HEK293 (cell line): ENCODE results near the gene CLDN18.

Source experiments
- CTCF ChIA-PET: fragments of 350-600 bp; formaldehyde crosslinking; extraction: SDS; loops from one replicate; lab custom pipeline; 2021; ENCODE audit warnings: antibody characterized with exemption; lab: Yijun Ruan, JAX
- POLR2A ChIA-PET: fragments of 300-600 bp; formaldehyde crosslinking; extraction: SDS; loops from one replicate; lab custom pipeline; 2020; ENCODE audit warnings: antibody characterized with exemption, inconsistent platforms; lab: Yijun Ruan, JAX
- H3K27ac ChIP-seq: fragments of 200-500 bp; sonication (Bioruptor generic); 2 replicates; pipeline ENCODE4 v1.5.1; 2014; ENCODE audit warnings: low read depth, low read length, control low read depth, inconsistent platforms; ENCODE audit errors: extremely low read depth
- H3K36me3 ChIP-seq, 2 experiments: fragments of 200-500 bp in 1 of 2; sonication (Bioruptor generic) in 1 of 2; 1 replicate in 1 of 2; 2 replicates in 1 of 2; pipeline ENCODE4 v1.5.1; 2014 to 2017; ENCODE audit warnings: inconsistent platforms in 2 of 2, low read length in 2 of 2; ENCODE audit not compliant: control insufficient read depth in 2 of 2, insufficient read depth in 1 of 2
- H3K4me1 ChIP-seq: fragments of 200-500 bp; sonication (Bioruptor generic); 2 replicates; pipeline ENCODE4 v1.5.1; 2014; ENCODE audit warnings: mild to moderate bottlenecking, low read length, inconsistent platforms; ENCODE audit not compliant: control insufficient read depth, insufficient read depth
- H3K4me3 ChIP-seq: 2 replicates; pipeline ENCODE4 v1.5.1; 2011; ENCODE audit warnings: low read depth, mild to moderate bottlenecking, control low read depth, low read length, moderate library complexity
- H3K9me3 ChIP-seq: fragments of 200-500 bp; sonication (Bioruptor generic); 2 replicates; pipeline ENCODE4 v1.5.1; 2014; ENCODE audit warnings: low read depth, low read length, inconsistent platforms; ENCODE audit not compliant: control insufficient read depth, insufficient read depth
- CTCF ChIP-seq: fragments of 450-650 bp; formaldehyde crosslinking; IDR thresholded peaks from 2 replicates; pipeline ENCODE4 v1.5.1; 2016; ENCODE audit warnings: missing biosample characterization, missing genetic modification characterization
- MZF1 ChIP-seq: fragments of 450-650 bp; formaldehyde crosslinking; IDR thresholded peaks from 2 replicates; pipeline ENCODE4 v1.5.1; 2017; ENCODE audit warnings: missing biosample characterization, missing genetic modification characterization, borderline replicate concordance
- RBAK ChIP-seq: fragments of 450-650 bp; formaldehyde crosslinking; IDR thresholded peaks from 2 replicates; pipeline ENCODE4 v1.5.1; 2016; ENCODE audit warnings: missing biosample characterization, missing genetic modification characterization
- SCRT1 ChIP-seq: fragments of 450-650 bp; formaldehyde crosslinking; IDR thresholded peaks from 2 replicates; pipeline ENCODE4 v1.5.1; 2016; ENCODE audit warnings: missing biosample characterization, missing genetic modification characterization, borderline replicate concordance
- SCRT2 ChIP-seq: fragments of 450-650 bp; formaldehyde crosslinking; IDR thresholded peaks from 2 replicates; pipeline ENCODE4 v1.5.1; 2016; ENCODE audit warnings: missing biosample characterization, missing genetic modification characterization
- WT1 ChIP-seq: fragments of 450-650 bp; formaldehyde crosslinking; IDR thresholded peaks from 2 replicates; pipeline ENCODE4 v1.5.1; 2016; ENCODE audit warnings: missing biosample characterization, missing genetic modification characterization
- ZBTB11 ChIP-seq: fragments of 450-650 bp; formaldehyde crosslinking; conservative IDR thresholded peaks from 2 replicates; pipeline ENCODE4 v1.5.1; 2016; ENCODE audit warnings: low read depth, missing biosample characterization, missing genetic modification characterization
- ZBTB17 ChIP-seq: fragments of 450-650 bp; formaldehyde crosslinking; IDR thresholded peaks from 2 replicates; pipeline ENCODE4 v1.5.1; 2016; ENCODE audit warnings: missing biosample characterization, missing genetic modification characterization
- ZFP3 ChIP-seq: fragments of 450-650 bp; formaldehyde crosslinking; IDR thresholded peaks from 2 replicates; pipeline ENCODE4 v1.5.1; 2016; ENCODE audit warnings: low read depth, missing biosample characterization, missing genetic modification characterization
- ZNF157 ChIP-seq: fragments of 450-650 bp; formaldehyde crosslinking; IDR thresholded peaks from 2 replicates; pipeline ENCODE4 v1.5.1; 2016; ENCODE audit warnings: missing biosample characterization, missing genetic modification characterization
- ZNF174 ChIP-seq: fragments of 450-650 bp; formaldehyde crosslinking; IDR thresholded peaks from 2 replicates; pipeline ENCODE4 v1.5.0; 2017; ENCODE audit warnings: missing biosample characterization, mild to moderate bottlenecking, missing genetic modification characterization
- ZNF292 ChIP-seq: fragments of 450-650 bp; formaldehyde crosslinking; IDR thresholded peaks from 2 replicates; pipeline ENCODE4 v1.5.1; 2016; ENCODE audit warnings: low read depth, missing biosample characterization, missing genetic modification characterization, borderline replicate concordance
- ZNF302 ChIP-seq: fragments of 450-650 bp; formaldehyde crosslinking; IDR thresholded peaks from 2 replicates; pipeline ENCODE4 v1.5.1; 2016; ENCODE audit warnings: missing biosample characterization, missing genetic modification characterization, low read depth
- ZNF398 ChIP-seq: fragments of 450-650 bp; formaldehyde crosslinking; IDR thresholded peaks from 2 replicates; pipeline ENCODE4 v1.5.1; 2017; ENCODE audit warnings: missing biosample characterization, missing genetic modification characterization
- ZNF423 ChIP-seq: fragments of 450-650 bp; formaldehyde crosslinking; IDR thresholded peaks from 2 replicates; pipeline ENCODE4 v1.5.1; 2016; ENCODE audit warnings: missing biosample characterization, missing genetic modification characterization
- ZNF473 ChIP-seq: fragments of 450-650 bp; formaldehyde crosslinking; IDR thresholded peaks from 2 replicates; pipeline ENCODE4 v1.5.1; 2017; ENCODE audit warnings: missing biosample characterization, missing genetic modification characterization
- ZNF514 ChIP-seq: fragments of 450-650 bp; formaldehyde crosslinking; IDR thresholded peaks from 2 replicates; pipeline ENCODE4 v1.5.1; 2016; ENCODE audit warnings: missing biosample characterization, missing genetic modification characterization
- ZNF555 ChIP-seq: fragments of 450-650 bp; formaldehyde crosslinking; conservative IDR thresholded peaks from 2 replicates; pipeline ENCODE4 v1.5.1; 2017; ENCODE audit warnings: missing biosample characterization, mild to moderate bottlenecking, missing genetic modification characterization, inconsistent platforms
- ZNF558 ChIP-seq: fragments of 450-650 bp; formaldehyde crosslinking; IDR thresholded peaks from 2 replicates; pipeline ENCODE4 v1.5.1; 2016; ENCODE audit warnings: missing biosample characterization, missing genetic modification characterization
- ZNF610 ChIP-seq: fragments of 450-650 bp; formaldehyde crosslinking; IDR thresholded peaks from 2 replicates; pipeline ENCODE4 v1.5.1; 2016; ENCODE audit warnings: missing biosample characterization, missing genetic modification characterization, borderline replicate concordance
- ZNF654 ChIP-seq: fragments of 450-650 bp; formaldehyde crosslinking; IDR thresholded peaks from 2 replicates; pipeline ENCODE4 v1.5.1; 2016; ENCODE audit warnings: low read depth, missing biosample characterization, missing genetic modification characterization
- ZNF707 ChIP-seq: fragments of 450-650 bp; formaldehyde crosslinking; IDR thresholded peaks from 2 replicates; pipeline ENCODE4 v1.5.1; 2016; ENCODE audit warnings: missing biosample characterization, missing genetic modification characterization
- ZXDB ChIP-seq: fragments of 450-650 bp; formaldehyde crosslinking; IDR thresholded peaks from 2 replicates; pipeline ENCODE4 v1.5.1; 2016; ENCODE audit warnings: missing biosample characterization, missing genetic modification characterization
- TF ChIP-seq, protein P1 (sequence below): fragments of 450-650 bp; formaldehyde crosslinking; IDR thresholded peaks from 2 replicates; pipeline ENCODE4 v1.5.1; 2017; ENCODE audit warnings: missing biosample characterization, missing genetic modification characterization

CLDN18 gene

DNA sequence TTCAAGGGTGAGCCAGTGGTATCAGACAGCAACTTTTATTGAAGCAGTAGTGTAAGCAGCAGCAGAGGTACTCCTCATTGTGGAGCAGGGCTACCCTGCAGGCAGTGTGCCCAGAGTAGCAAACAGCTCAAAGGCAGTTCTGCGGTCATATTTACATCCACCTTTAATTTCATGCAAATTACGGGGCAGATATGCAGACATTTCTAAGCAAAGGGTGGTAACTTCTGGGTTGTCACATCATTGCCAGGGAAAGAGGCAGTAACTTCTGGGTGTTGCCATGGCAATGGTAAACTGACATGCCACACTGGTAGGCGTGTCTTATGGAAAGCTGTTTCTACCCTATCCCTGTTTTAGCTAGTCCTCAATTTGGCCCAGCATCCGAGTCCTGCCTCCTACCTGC, 46.5 kb upstream of the CLDN18 start:
- TF ChIP-seq WT1 (tag by site-specific recombination) (no peak), ZNF558 (tag by site-specific recombination) (no peak), ZNF514 (no peak), ZNF473 (tag by site-specific recombination) (no peak), ZNF292 (tag by site-specific recombination) (no peak), ZNF302 (tag by site-specific recombination) (no peak), ZXDB (tag by site-specific recombination) (no peak), ZNF423 (no peak)
- TF ChIP-seq, protein P1, sequence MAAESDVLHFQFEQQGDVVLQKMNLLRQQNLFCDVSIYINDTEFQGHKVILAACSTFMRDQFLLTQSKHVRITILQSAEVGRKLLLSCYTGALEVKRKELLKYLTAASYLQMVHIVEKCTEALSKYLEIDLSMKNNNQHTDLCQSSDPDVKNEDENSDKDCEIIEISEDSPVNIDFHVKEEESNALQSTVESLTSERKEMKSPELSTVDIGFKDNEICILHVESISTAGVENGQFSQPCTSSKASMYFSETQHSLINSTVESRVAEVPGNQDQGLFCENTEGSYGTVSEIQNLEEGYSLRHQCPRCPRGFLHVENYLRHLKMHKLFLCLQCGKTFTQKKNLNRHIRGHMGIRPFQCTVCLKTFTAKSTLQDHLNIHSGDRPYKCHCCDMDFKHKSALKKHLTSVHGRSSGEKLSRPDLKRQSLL (tag by site-specific recombination) = no peak
- POLR2A ChIA-PET = no interaction called here
- CTCF ChIA-PET = no interaction called here

DNA sequence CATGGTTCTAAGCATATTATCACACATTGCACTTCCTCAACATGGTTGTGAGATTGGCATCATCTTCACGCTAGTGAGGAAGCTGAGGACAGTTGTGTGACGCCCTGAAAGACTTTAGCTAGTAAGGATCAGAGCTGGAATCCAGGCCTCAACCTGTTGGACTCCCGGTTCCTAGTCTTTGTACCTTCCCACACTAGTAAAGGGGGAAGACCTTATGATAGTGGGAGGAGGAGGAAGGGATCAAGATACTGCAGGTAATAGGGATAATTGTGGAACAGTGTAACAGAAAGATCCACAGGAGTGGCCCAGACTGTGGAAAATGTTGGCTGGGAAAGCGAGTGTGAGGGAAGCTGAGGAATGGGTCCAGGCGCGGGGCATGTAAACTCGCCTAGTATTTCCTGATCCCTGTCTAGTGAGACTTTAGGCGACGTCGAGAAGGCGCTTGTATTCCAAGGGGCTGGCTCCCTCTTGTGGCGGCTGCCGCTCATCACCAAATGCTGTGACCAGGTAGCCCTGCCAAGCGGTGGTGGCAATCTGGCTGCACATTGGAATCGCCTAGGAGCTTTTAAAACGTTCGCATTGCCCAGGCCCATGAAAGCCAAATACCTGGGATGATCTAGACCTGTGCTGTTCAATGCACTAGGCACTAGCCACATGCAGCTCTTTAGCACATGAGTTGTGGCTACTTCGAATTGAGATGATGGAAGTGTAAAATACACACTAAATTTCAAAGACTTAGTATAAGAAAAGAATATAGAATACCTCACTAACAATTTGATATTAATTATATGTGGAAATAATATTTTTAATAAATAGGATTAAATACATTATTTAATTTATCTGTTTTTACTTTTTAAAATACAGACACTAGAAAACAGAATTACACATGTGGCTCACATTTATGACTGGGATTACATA, 38.8 kb upstream of the CLDN18 start:
- Histone ChIP-seq H3K27ac (no peak overlapping the region), H3K4me1 (no peaks in the 10 kb centered on the region), H3K4me3 (no peak overlapping the region), H3K36me3 (no peaks in the 10 kb centered on the region), H3K9me3 (no peaks in the 10 kb centered on the region)
- ChIA-PET POLR2A (no interaction called here), CTCF (interaction anchor here (0.5 to 1.6 kb wide), 24 partner anchors 10 to 934 kb away, joined by 3 to 11 read pairs (median 4); no protein-coding TSS in a partner anchor)
- TF ChIP-seq ZNF707 = no peak
- TF ChIP-seq CTCF = peak; percentile 50; the same call in 1 of the 2 replicates
- TF ChIP-seq SCRT2 = peak; percentile 95
- TF ChIP-seq SCRT1 = peak; percentile 88
- peak; percentile 85 for TF ChIP-seq ZNF654 (tag by site-specific recombination)
- no peak for TF ChIP-seq ZNF157 (tag by site-specific recombination)
- no peak for TF ChIP-seq ZNF174

More for the DNA sequence above, 46.5 kb upstream of the CLDN18 start:
- Histone ChIP-seq H3K4me3 (no peak overlapping the region), H3K36me3 (no peaks in the 10 kb centered on the region), H3K4me1 (no peaks in the 10 kb centered on the region), H3K27ac (no peak overlapping the region), H3K9me3 (no peaks in the 10 kb centered on the region)

GRCh38 chr3:137972396-137972795, 37.6 kb upstream of the CLDN18 start:
- CTCF ChIA-PET = interaction anchor here (1.2 to 1.4 kb wide), 2 partner anchors 659 to 862 kb away, joined by 4 read pairs; no protein-coding TSS in a partner anchor
- TF ChIP-seq ZBTB11 (tag by site-specific recombination) (no peak), ZNF555 (tag by site-specific recombination) (no peak), ZFP3 (no peak), ZNF398 (tag by site-specific recombination) (no peak), SCRT2 (no peak), ZBTB17 (tag by site-specific recombination) (no peak), ZNF610 (tag by site-specific recombination) (no peak), RBAK (tag by site-specific recombination) (no peak), MZF1 (tag by site-specific recombination) (no peak)

More at GRCh38 chr3:137972396-137972795, 37.6 kb upstream of the CLDN18 start:
- Histone ChIP-seq H3K9me3 (no peaks in the 10 kb centered on the region), H3K4me3 (no peak overlapping the region), H3K27ac (no peak overlapping the region), H3K36me3 (no peaks in the 10 kb centered on the region), H3K4me1 (no peaks in the 10 kb centered on the region)
- POLR2A ChIA-PET = no interaction called here
